Keratinocyte (primary cell): ENCODE results near the gene SF3B2. TPM values are rescaled to one million over a fixed set of nuclear protein-coding genes. Genes with fewer than 3 reads are reported as not detected.

Experiments
- DNase-seq: peaks from one replicate; pipeline ENCODE4 v3.0.0-alpha.2; 2011; ENCODE audit warnings: low read depth, missing footprints, low spot score
- FAIRE-seq: peaks from 2 replicates; lab custom pipeline; 2011; peaks lifted over from hg19 to GRCh38; lab: Jason Lieb, UNC
- H2AFZ ChIP-seq: 2 replicates; pipeline ENCODE4 v1.6.0; 2012; ENCODE audit warnings: low read length, control low read depth, inconsistent platforms; ENCODE audit not compliant: control insufficient read depth
- H3K27ac ChIP-seq: 2 replicates; pipeline ENCODE4 v1.5.1; 2011; ENCODE audit warnings: low read length; ENCODE audit not compliant: control insufficient read depth, insufficient read depth
- H3K27me3 ChIP-seq: 3 replicates; pipeline ENCODE4 v1.6.0; 2011; ENCODE audit warnings: low read length; ENCODE audit not compliant: control insufficient read depth, insufficient read depth; ENCODE audit errors: extremely low read depth
- H3K36me3 ChIP-seq, 2 experiments: 2 replicates in 1 of 2; 3 replicates in 1 of 2; pipeline ENCODE4 v1.5.1; 2011; ENCODE audit warnings: low read length in 2 of 2, mild to moderate bottlenecking in 1 of 2; ENCODE audit not compliant: control insufficient read depth in 2 of 2, insufficient read depth in 2 of 2; ENCODE audit errors: extremely low read depth in 1 of 2
- H3K4me1 ChIP-seq: 3 replicates; pipeline ENCODE4 v1.5.1; 2011; ENCODE audit warnings: low read length; ENCODE audit not compliant: control insufficient read depth, insufficient read depth; ENCODE audit errors: extremely low read depth
- H3K4me2 ChIP-seq: 3 replicates; pipeline ENCODE4 v1.6.0; 2011; ENCODE audit warnings: low read depth, low read length; ENCODE audit not compliant: control insufficient read depth, insufficient read depth; ENCODE audit errors: extremely low read depth
- H3K4me3 ChIP-seq, 3 experiments: fragments of 200-600 bp in 1 of 3; sonication (generic) in 1 of 3; 2 replicates in 2 of 3; 3 replicates in 1 of 3; pipeline ENCODE4 v1.5.1; 2011 to 2016; ENCODE audit warnings: low read length in 3 of 3, mild to moderate bottlenecking in 3 of 3, control low read depth in 2 of 3, inconsistent platforms in 1 of 3, low read depth in 1 of 3, mixed read lengths in 1 of 3, mixed run types in 1 of 3, moderate library complexity in 1 of 3; ENCODE audit not compliant: control insufficient read depth in 2 of 3, insufficient read depth in 2 of 3; ENCODE audit errors: extremely low read depth in 1 of 3
- H3K79me2 ChIP-seq: 2 replicates; pipeline ENCODE4 v1.6.0; 2012; ENCODE audit warnings: low read length; ENCODE audit not compliant: control insufficient read depth, insufficient read depth
- H3K9ac ChIP-seq: 3 replicates; pipeline ENCODE4 v1.6.0; 2011; ENCODE audit warnings: low read length; ENCODE audit not compliant: control insufficient read depth, insufficient read depth; ENCODE audit errors: extremely low read depth
- H3K9me1 ChIP-seq: 3 replicates; pipeline ENCODE4 v1.6.0; 2011; ENCODE audit warnings: low read length; ENCODE audit not compliant: control insufficient read depth, insufficient read depth; ENCODE audit errors: extremely low read depth
- H3K9me3 ChIP-seq: 2 replicates; pipeline ENCODE4 v1.5.1; 2012; ENCODE audit warnings: low read depth, low read length; ENCODE audit not compliant: control insufficient read depth
- H4K20me1 ChIP-seq: 3 replicates; pipeline ENCODE4 v1.6.0; 2011; ENCODE audit warnings: low read length; ENCODE audit not compliant: control insufficient read depth, insufficient read depth; ENCODE audit errors: extremely low read depth
- CTCF ChIP-seq, 3 experiments: IDR thresholded peaks in 1 of 3; conservative IDR thresholded peaks in 1 of 3; optimal IDR thresholded peaks in 1 of 3; 2 replicates in 2 of 3; 3 replicates in 1 of 3; pipeline versions ENCODE3 to v1.5.1; 2011; ENCODE audit warnings: low read length in 3 of 3, mild to moderate bottlenecking in 3 of 3, moderate library complexity in 2 of 3, control low read depth in 1 of 3, inconsistent platforms in 1 of 3; ENCODE audit not compliant: insufficient read depth in 2 of 3; ENCODE audit errors: extremely low read depth in 1 of 3
- EZH2 ChIP-seq: IDR thresholded peaks from one replicate; pipeline ENCODE4 v1.6.1; 2012; ENCODE audit warnings: inconsistent platforms, mild to moderate bottlenecking, low read length, moderate library complexity
- dilution Hi-C: fragments of 300-500 bp; cut with MboI; formaldehyde crosslinking; loops from one replicate; pipeline ENCODE4 v1.7.0; 2020; ENCODE audit warnings: low sequenced_read_pairs; ENCODE audit not compliant: extremely low pct_ligation_motif_present
- polyA plus RNA-seq, 5 experiments: library from polyadenylated mRNA; depleted of rRNA in 3 of 5; stranded (reverse) in 3 of 5; stranded (forward) in 1 of 5; unstranded in 1 of 5; fragments of >200 nt; gene quantifications; 1 replicate in 1 of 5; 2 replicates in 3 of 5; 3 replicates in 1 of 5; pipeline versions ENCODE4 v1.2.1 to v1.2.3, GENCODE V29; 2011 to 2012; ENCODE audit warnings: missing spikeins in 2 of 5, low read depth in 1 of 5, low replicate concordance in 1 of 5

Gene SF3B2
- polyA plus RNA-seq, 1 donor (not counting 4 experiments of a cell fraction or from before 2014, with no cell fraction given) = 73.0 TPM

DNA sequence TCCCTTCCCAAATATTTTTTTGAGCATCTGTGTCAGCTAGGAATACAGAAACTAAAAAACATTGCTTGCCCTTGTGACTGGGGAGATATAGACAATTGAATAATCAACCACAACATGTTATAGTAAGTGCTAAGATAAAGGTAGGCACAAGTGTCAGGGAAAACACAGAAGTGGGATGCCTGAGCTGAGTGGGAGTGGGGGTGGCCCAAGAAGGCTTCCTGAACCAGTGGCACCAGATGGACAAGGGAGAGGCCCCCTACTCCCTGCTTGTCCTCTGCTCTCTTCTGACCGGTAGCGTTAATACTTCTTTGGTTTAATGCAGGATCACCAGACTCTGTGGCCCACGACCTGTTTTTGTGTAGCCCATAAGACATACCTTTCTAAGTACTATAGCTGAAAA lies 66.7 kb downstream of the SF3B2 start:
- dilution Hi-C loops = no loop called here
- Histone ChIP-seq H3K4me3 (no peak overlapping the region), H3K79me2 (peaks cover 48% of the 10 kb centered on the region), H2AFZ (no peak overlapping the region), H3K9me3 (no peaks in the 10 kb centered on the region), H3K27ac (peak overlapping the region; percentile 80), H3K4me2 (peak overlapping the region; percentile 49), H3K36me3 (no peaks in the 10 kb centered on the region), H3K9ac (peak overlapping the region; percentile 54), H3K9me1 (no peaks in the 10 kb centered on the region), H4K20me1 (no peaks in the 10 kb centered on the region), H3K4me1 (peaks cover 27% of the 10 kb centered on the region), H3K27me3 (no peaks in the 10 kb centered on the region)
- TF ChIP-seq EZH2 (no peak), CTCF (optimal IDR thresholded peaks at IDR 0.05 in 1 of 3, IDR thresholded peaks at IDR 0.05 in 1 of 3, conservative IDR thresholded peaks at IDR 0.05 in 1 of 3; ENCODE audit: extremely low read depth in 1 of 3, insufficient read depth in 2 of 3, low read length in 3 of 3) (no peak)
- FAIRE-seq = no peak
- DNase-seq = no peak

Other genes with a start within 250 kb of the SF3B2 start
- gene SNX32, start 218.4 kb upstream of the SF3B2 start, polyA plus RNA-seq = 0.12 to 0.44 TPM (median 0.15 TPM) in 3 replicates
- gene CFL1, start 194.2 kb upstream of the SF3B2 start, polyA plus RNA-seq = 571 to 1,860 TPM (median 1,236 TPM) in 3 replicates
- gene MUS81, start 191.9 kb upstream of the SF3B2 start, polyA plus RNA-seq = 24.7 to 34.4 TPM (median 28.0 TPM) in 3 replicates
- gene EFEMP2, start 179.6 kb upstream of the SF3B2 start, polyA plus RNA-seq = 4.6 to 13.6 TPM (median 4.8 TPM) in 3 replicates
- not detected in 3 replicates for gene CTSW, start 172.5 kb upstream of the SF3B2 start, polyA plus RNA-seq
- 83.0 to 104 TPM (median 95.1 TPM) in 3 replicates for gene FIBP, start 163.9 kb upstream of the SF3B2 start, polyA plus RNA-seq
- 4.1 to 6.8 TPM (median 6.0 TPM) in 3 replicates for gene CCDC85B, start 161.7 kb upstream of the SF3B2 start, polyA plus RNA-seq
- gene FOSL1, start 152.0 kb upstream of the SF3B2 start, polyA plus RNA-seq = 9.4 to 25.3 TPM (median 21.8 TPM) in 3 replicates
- 18.4 to 30.9 TPM (median 25.0 TPM) in 3 replicates for gene C11orf68, start 133.3 kb upstream of the SF3B2 start, polyA plus RNA-seq
- 135 to 175 TPM (median 138 TPM) in 3 replicates for gene DRAP1, start 132.9 kb upstream of the SF3B2 start, polyA plus RNA-seq
- not detected in 3 replicates for gene TSGA10IP, start 106.9 kb upstream of the SF3B2 start, polyA plus RNA-seq
- gene SART1, start 90.6 kb upstream of the SF3B2 start, polyA plus RNA-seq = 5.9 to 28.0 TPM (median 14.7 TPM) in 3 replicates
- 23.1 to 36.8 TPM (median 29.6 TPM) in 3 replicates for gene EIF1AD, start 50.2 kb upstream of the SF3B2 start, polyA plus RNA-seq
- gene BANF1, start 49.9 kb upstream of the SF3B2 start, polyA plus RNA-seq = 112 to 187 TPM (median 154 TPM) in 3 replicates
- gene CST6, start 40.4 kb upstream of the SF3B2 start, polyA plus RNA-seq = 1.4 to 2.3 TPM (median 1.7 TPM) in 3 replicates
- 0.07 TPM in 1 of 3 replicates, not detected in the others for gene CATSPER1, start 25.9 kb upstream of the SF3B2 start, polyA plus RNA-seq
- not detected in 3 replicates for gene GAL3ST3, start 3.2 kb upstream of the SF3B2 start, polyA plus RNA-seq
- gene PACS1, start 17.9 kb downstream of the SF3B2 start, polyA plus RNA-seq = 10.0 to 28.4 TPM (median 14.9 TPM) in 3 replicates
- gene KLC2, start 205.3 kb downstream of the SF3B2 start, polyA plus RNA-seq = 9.3 to 19.1 TPM (median 14.1 TPM) in 3 replicates
- gene RAB1B, start 216.3 kb downstream of the SF3B2 start, polyA plus RNA-seq = 133 to 213 TPM (median 187 TPM) in 3 replicates
- 0.17 to 0.25 TPM (median 0.18 TPM) in 3 replicates for gene CNIH2, start 225.8 kb downstream of the SF3B2 start, polyA plus RNA-seq
- 80.3 to 157 TPM (median 87.5 TPM) in 3 replicates for gene YIF1A, start 236.8 kb downstream of the SF3B2 start, polyA plus RNA-seq
- gene TMEM151A, start 239.5 kb downstream of the SF3B2 start, polyA plus RNA-seq = 0.05 to 0.18 TPM in 2 of 3 replicates, not detected in the other